Gastroesophageal sphincter (tissue), 3 donors: Measurements from ENCODE around the gene KRT84.

Source experiments
- CTCF ChIP-seq, 4 experiments: fragments of 200-600 bp in 2 of 4; fragments of 450-650 bp in 2 of 4; sonication (generic) in 1 of 4; IDR thresholded peaks; one replicate each; pipeline ENCODE4 v1.5.1; 2017 to 2019; ENCODE audit warnings: antibody characterized with exemption in 4 of 4, mild to moderate bottlenecking in 2 of 4, moderate library complexity in 2 of 4
- POLR2A ChIP-seq, 2 donors: fragments of 450-650 bp; IDR thresholded peaks; one replicate each; pipeline ENCODE4 v1.6.1; 2017; ENCODE audit warnings: antibody characterized with exemption in 2 of 2, mild to moderate bottlenecking in 2 of 2, moderate library complexity in 1 of 2

GRCh38 chr12:52428121-52428520 lies 42.7 kb upstream of the KRT84 start:
- TF ChIP-seq CTCF (IDR thresholded peaks at IDR 0.05) (no peak), POLR2A (IDR thresholded peaks at IDR 0.05) (no peak)
